Common myeloid progenitor, CD34-positive (primary cell): ENCODE data around the gene CACNG7.

Experiments used
- CTCF ChIA-PET: fragments of 350-600 bp; sonication (Branson Sonifier 250); formaldehyde crosslinking; loops from one replicate; lab custom pipeline; 2021; ENCODE audit warnings: antibody characterized with exemption; lab: Charles Lee
- POLR2A ChIA-PET: fragments of 350-600 bp; sonication (Branson Sonifier 250); formaldehyde crosslinking; loops from one replicate; lab custom pipeline; 2021; ENCODE audit warnings: antibody characterized with exemption; lab: Charles Lee
- DNase-seq, 3 donors: peaks; one replicate each; pipeline versions ENCODE4 v3.0.0 to v3.0.0-alpha.2; 2013
- H3K27ac ChIP-seq, 2 experiments: 1 replicate in 1 of 2; 2 replicates in 1 of 2; pipeline ENCODE4 v1.7.0; 2013; ENCODE audit warnings: inconsistent platforms in 2 of 2, low read length in 2 of 2, mild to moderate bottlenecking in 2 of 2, low read depth in 1 of 2, moderate library complexity in 1 of 2; ENCODE audit not compliant: severe bottlenecking in 2 of 2, insufficient read depth in 1 of 2, poor library complexity in 1 of 2
- H3K27me3 ChIP-seq, 5 experiments: replicated peaks in 2 of 5; 1 replicate in 3 of 5; 2 replicates in 2 of 5; pipeline versions ENCODE4 v1.6.1 to v1.7.0; 2013; ENCODE audit warnings: low read length in 4 of 5, mild to moderate bottlenecking in 2 of 5, moderate library complexity in 2 of 5, inconsistent platforms in 1 of 5; ENCODE audit not compliant: insufficient read depth in 5 of 5, control insufficient read depth in 4 of 5
- H3K36me3 ChIP-seq, 4 experiments: 1 replicate in 2 of 4; 2 replicates in 2 of 4; pipeline versions ENCODE4 v1.6.1 to v1.7.0; 2013; ENCODE audit warnings: low read length in 3 of 4, control low read depth in 1 of 4, mild to moderate bottlenecking in 1 of 4; ENCODE audit not compliant: control insufficient read depth in 4 of 4, insufficient read depth in 4 of 4
- H3K4me1 ChIP-seq, 4 experiments: 1 replicate in 3 of 4; 2 replicates in 1 of 4; pipeline versions ENCODE4 v1.6.1 to v1.7.1; 2013; ENCODE audit warnings: low read length in 3 of 4, mild to moderate bottlenecking in 3 of 4, control low read depth in 1 of 4, inconsistent platforms in 1 of 4, moderate library complexity in 1 of 4; ENCODE audit not compliant: control insufficient read depth in 4 of 4, insufficient read depth in 4 of 4; ENCODE audit errors: control extremely low read depth in 1 of 4
- H3K4me3 ChIP-seq, 7 experiments: 1 replicate in 4 of 7; 2 replicates in 3 of 7; pipeline versions ENCODE4 v1.5.1 to v1.7.0; 2013; ENCODE audit warnings: mild to moderate bottlenecking in 7 of 7, low read length in 6 of 7, moderate library complexity in 6 of 7, inconsistent platforms in 2 of 7, low read depth in 2 of 7, control low read depth in 1 of 7; ENCODE audit not compliant: insufficient read depth in 4 of 7, control insufficient read depth in 1 of 7; ENCODE audit errors: extremely low read depth in 1 of 7
- H3K9me3 ChIP-seq, 5 experiments: 1 replicate in 4 of 5; 2 replicates in 1 of 5; pipeline versions ENCODE4 v1.6.1 to v1.7.1; 2013; ENCODE audit warnings: low read length in 4 of 5, mild to moderate bottlenecking in 2 of 5, inconsistent platforms in 1 of 5, low read depth in 1 of 5, moderate library complexity in 1 of 5; ENCODE audit not compliant: control insufficient read depth in 4 of 5, insufficient read depth in 2 of 5; ENCODE audit errors: control extremely low read depth in 1 of 5
- WGBS: methylation state at CpG from one replicate; pipeline ENCODE4 v1.1.5; 2013; ENCODE audit not compliant: insufficient coverage; 5-methylcytosine and 5-hydroxymethylcytosine counted together

Gene CACNG7

DNA sequence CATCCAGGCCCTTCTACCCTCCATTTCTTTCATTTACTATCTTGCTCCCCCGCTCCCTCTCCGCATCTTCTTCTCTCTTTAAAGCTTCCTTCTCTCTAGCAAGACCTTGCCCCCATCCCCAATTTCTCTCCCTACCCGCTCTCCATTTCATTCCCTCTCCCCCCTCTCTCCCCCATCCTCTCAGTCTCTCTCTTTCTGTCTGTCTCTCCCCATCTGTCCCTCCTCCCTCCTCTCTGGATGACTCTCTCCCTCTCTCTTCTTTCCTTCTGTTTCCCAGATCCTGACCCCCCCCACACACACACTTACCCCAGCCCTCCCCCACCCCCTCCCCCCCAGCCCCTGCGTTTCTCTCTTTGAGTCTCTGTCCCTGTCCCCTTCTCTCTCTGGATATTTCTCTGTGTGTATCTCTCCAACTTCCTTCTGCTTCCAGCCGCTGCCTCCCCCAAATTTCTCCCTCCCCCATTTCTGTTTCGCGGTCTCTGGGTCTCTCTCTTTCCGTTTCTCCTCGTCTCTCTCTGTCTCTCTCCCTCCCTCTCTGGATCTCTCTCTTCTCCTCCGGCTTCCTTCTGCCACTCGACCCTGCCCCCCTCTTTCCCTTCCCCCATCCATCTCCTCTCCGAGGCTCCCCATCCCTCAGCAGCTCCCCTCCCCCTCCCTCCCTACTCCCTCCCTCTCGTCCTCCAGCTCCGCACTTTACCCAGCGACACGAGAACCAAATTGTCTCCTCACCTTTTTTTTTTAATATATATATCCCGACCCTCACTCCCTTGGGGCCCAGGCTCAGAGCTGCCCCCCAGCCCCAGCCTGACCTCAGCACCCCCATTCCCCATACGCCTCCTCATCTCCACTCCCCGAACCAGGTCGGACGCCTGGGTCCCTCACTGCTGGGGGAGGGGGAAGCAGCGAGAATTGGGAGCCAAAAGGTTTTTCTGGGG is 50.0 kb downstream of the CACNG7 start:
- H3K4me3 ChIP-seq = no peak overlapping the region

DNA sequence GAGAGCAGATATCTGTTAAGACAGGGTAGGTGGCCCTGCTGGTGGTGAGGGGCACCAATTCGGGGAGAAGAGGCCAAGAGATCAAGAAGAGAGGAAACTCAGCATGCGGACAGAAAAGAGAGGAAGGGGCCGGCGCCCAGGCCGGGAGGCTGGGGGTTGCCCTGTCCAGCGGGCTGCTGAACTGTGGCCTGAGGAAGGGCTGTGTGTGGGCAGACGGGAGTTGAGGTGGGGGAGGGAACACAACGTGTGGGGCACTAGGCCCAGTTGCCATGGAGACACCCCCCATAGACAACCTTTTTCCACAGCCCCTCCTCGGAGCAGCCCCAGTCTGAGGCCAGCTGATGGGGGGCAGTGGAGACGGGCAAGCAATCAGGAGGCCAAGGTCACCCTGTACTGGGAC is 51.1 kb downstream of the CACNG7 start:
- DNase-seq = no peak
- no peak overlapping the region for H3K4me3 ChIP-seq
- H3K27ac ChIP-seq = no peak overlapping the region
- WGBS = 14% methylated on average over 4 of the region's 10 CpGs
- no peaks in the 10 kb centered on the region for H3K9me3 ChIP-seq
- H3K36me3 ChIP-seq = no peaks in the 10 kb centered on the region
- peaks cover 10 to 91% (median 48%) of the 10 kb centered on the region in 5 experiments for H3K27me3 ChIP-seq
- CTCF ChIA-PET = no interaction called here
- peaks cover 0 to 10% (median 2%) of the 10 kb centered on the region in 4 experiments for H3K4me1 ChIP-seq
- POLR2A ChIA-PET = no interaction called here

More for the DNA sequence above, 50.0 kb downstream of the CACNG7 start:
- Histone ChIP-seq H3K4me1 (peaks cover 0 to 6% (median 1%) of the 10 kb centered on the region in 4 experiments), H3K36me3 (no peaks in the 10 kb centered on the region), H3K27ac (no peak overlapping the region), H3K9me3 (peaks cover 0 to 1% (median 0%) of the 10 kb centered on the region in 5 experiments), H3K27me3 (peaks cover 4 to 84% (median 39%) of the 10 kb centered on the region in 5 experiments)
- POLR2A ChIA-PET = no interaction called here
- no peak for DNase-seq
- 3% methylated on average over 11 of the region's 22 CpGs for WGBS
- CTCF ChIA-PET = interaction anchor here (0.6 kb wide), 1 partner anchor 1037 kb away, joined by 3 read pairs; no protein-coding TSS in a partner anchor

DNA sequence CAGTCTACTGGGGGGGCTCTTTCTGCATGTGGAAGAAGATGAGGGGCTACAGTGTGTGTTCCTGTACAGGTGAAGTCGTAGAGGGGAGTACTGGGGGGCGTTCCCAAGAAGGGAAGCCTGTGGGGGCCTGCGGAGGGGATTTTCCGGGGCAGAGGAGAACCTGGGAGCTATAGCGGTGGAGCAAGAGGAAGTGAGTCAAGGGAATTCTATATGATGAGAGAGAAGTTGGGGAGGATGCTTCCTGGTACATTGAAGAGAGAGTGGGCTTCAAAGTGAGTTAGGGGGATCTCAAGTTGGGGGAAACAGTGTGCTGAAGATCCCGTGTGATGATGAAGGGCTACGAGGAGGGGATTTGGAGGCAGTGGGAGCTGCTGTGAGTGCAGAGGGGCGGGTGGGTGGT is 51.8 kb downstream of the CACNG7 start:
- ChIA-PET CTCF (no interaction called here), POLR2A (no interaction called here)
- H3K4me1 ChIP-seq = peaks cover 0 to 10% (median 2%) of the 10 kb centered on the region in 4 experiments
- 2% methylated on average over 8 of the region's 8 CpGs for WGBS
- H3K4me3 ChIP-seq = no peak overlapping the region
- H3K27me3 ChIP-seq = peaks cover 10 to 91% (median 48%) of the 10 kb centered on the region in 5 experiments
- DNase-seq = no peak
- no peak overlapping the region for H3K27ac ChIP-seq
- no peaks in the 10 kb centered on the region for H3K36me3 ChIP-seq
- no peaks in the 10 kb centered on the region for H3K9me3 ChIP-seq

DNA sequence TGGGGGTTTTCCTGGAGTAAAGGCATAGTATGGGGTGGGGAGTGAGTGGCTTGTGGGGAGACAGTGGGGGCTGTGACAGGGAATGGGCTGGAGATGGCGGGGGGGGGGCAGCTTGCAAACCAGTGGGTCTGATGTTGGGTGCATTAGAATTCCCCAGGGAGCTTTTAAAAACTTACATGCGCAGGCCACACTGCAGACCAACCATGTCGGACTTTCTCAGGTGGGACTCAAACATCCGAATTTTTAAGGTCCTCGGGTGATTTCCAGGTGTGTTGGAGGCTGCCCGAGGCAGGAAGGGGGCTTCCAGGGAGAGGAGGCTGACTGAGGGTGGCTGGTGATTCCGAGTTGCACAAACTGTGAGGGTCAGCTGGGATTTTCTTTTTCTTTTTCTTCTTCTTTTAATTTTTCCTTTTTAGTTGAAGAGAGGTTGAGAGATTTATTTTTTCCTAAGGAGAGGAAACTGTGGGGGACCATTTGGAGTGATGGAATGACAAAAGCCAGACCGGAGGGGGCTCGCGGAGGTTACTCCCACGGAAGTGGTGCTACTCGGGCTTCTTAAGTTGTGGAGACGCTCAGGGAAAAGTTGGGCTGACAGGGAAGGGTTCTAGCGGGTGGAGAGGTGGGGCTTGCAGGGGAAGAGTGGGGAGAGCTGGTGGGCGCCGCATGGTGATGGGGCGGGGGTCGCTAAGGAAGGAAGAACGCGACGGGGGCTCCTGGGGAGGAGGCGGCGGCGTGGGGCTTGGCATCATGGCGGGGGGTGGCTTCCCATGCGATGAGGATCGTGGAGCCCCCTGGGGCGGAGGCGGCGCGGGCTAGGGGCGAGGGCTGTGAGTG is 52.7 kb downstream of the CACNG7 start:
- H3K9me3 ChIP-seq = no peaks in the 10 kb centered on the region
- H3K27me3 ChIP-seq = peaks cover 6 to 88% (median 48%) of the 10 kb centered on the region in 5 experiments
- ChIA-PET CTCF (no interaction called here), POLR2A (no interaction called here)
- no peak overlapping the region for H3K4me3 ChIP-seq
- no peak overlapping the region for H3K27ac ChIP-seq
- WGBS = 3% methylated on average over 20 of the region's 32 CpGs
- peaks cover 0 to 10% (median 2%) of the 10 kb centered on the region in 4 experiments for H3K4me1 ChIP-seq
- no peaks in the 10 kb centered on the region for H3K36me3 ChIP-seq
- no peak for DNase-seq

DNA sequence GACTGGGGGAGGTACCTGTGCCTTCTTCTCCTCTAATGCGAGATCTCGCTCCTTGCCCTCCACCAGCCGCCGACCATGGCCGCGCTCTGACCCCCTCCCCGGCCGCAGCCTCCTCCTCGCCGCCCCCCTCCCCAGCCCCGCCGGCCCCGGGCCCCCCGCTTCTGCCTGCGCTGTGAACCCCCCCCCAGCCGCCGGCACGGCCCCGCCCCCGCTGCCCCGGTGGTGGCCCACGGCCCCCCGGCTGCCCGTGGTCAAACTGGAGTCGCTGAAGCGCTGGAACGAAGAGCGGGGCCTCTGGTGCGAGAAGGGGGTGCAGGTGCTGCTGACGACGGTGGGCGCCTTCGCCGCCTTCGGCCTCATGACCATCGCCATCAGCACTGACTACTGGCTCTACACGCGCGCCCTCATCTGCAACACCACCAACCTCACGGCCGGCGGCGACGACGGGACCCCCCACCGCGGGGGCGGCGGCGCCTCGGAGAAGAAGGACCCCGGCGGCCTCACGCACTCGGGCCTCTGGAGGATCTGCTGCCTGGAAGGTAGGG is 53.9 kb downstream of the CACNG7 start, which contains the start of gene CACNG8:
CACNG8 (plus strand) TSS at position 51 of the 545 bp plus-strand sequence.
- CTCF ChIA-PET = no interaction called here
- H3K9me3 ChIP-seq = no peaks in the 10 kb centered on the region
- H3K36me3 ChIP-seq = no peaks in the 10 kb centered on the region
- DNase-seq = no peak
- POLR2A ChIA-PET = interaction anchor here (0.6 kb wide), 1 partner anchor 1083 kb away, joined by 7 read pairs; no protein-coding TSS in a partner anchor
- 3% methylated on average over 32 of the region's 55 CpGs for WGBS
- no peak within 1 kb of the TSS for H3K27ac ChIP-seq
- peaks cover 6 to 80% (median 38%) of the 10 kb centered on the region in 5 experiments for H3K27me3 ChIP-seq
- H3K4me3 ChIP-seq = no peak within 1 kb of the TSS
- peaks cover 0 to 10% (median 2%) of the 10 kb centered on the region in 4 experiments for H3K4me1 ChIP-seq

DNA sequence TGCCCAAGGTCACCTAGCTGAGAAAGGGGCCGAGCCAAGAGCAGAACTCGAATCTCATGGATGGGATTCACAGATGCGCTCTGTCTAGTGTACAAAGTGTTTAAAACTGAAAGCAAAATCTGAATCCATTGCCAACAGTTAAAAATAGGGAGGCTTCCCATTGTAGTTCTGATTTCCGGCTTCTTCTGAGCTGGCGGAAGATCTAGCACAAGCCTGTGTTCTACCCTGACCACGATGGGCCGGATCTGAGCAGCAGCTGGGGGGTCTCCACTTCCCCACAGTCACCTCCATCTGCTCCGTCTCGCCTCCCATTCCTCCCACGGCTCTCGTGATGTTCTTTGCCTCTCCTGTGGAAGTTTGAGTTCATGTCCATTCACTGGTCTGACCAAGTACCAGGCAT is 56.0 kb downstream of the CACNG7 start:
- ChIA-PET POLR2A (no interaction called here), CTCF (interaction anchor here (0.5 kb wide), 1 partner anchor 64 kb away, joined by 4 read pairs; no protein-coding TSS in a partner anchor)
- no peaks in the 10 kb centered on the region for H3K36me3 ChIP-seq
- H3K4me1 ChIP-seq = peaks cover 0 to 10% (median 2%) of the 10 kb centered on the region in 4 experiments
- H3K27me3 ChIP-seq = peaks cover 6 to 60% (median 28%) of the 10 kb centered on the region in 5 experiments
- H3K4me3 ChIP-seq = peak overlapping the region in 1 of 7 experiments; percentile 45
- DNase-seq = no peak
- 85% methylated on average over 7 of the region's 11 CpGs for WGBS
- no peak overlapping the region for H3K27ac ChIP-seq
- H3K9me3 ChIP-seq = no peaks in the 10 kb centered on the region
